Body of pancreas (tissue), 4 donors: Measurements from ENCODE around the gene MAPK8IP3. TPM values are rescaled to one million over a fixed set of nuclear protein-coding genes. Genes with fewer than 3 reads are reported as not detected.

Experiments
- ATAC-seq: fragments of 150-250 bp; one replicate; pipeline ENCODE4 v1.9.1; 2016
- DNase-seq, 4 donors: peaks; one replicate each; pipeline ENCODE4 v3.0.0-alpha.2; 2019
- H3K27ac ChIP-seq, 4 donors: fragments of 200-600 bp; sonication (generic); 1 replicate in 3 of 4; 2 replicates in 1 of 4; pipeline versions ENCODE4 v1.5.1 to v1.6.1; 2016 to 2019; ENCODE audit warnings: mild to moderate bottlenecking in 1 of 4, mixed read lengths in 1 of 4, moderate library complexity in 1 of 4
- H3K27me3 ChIP-seq, 2 donors: fragments of 200-600 bp; sonication (generic); one replicate each; pipeline ENCODE4 v1.6.0; 2016; ENCODE audit warnings: mild to moderate bottlenecking in 1 of 2
- H3K36me3 ChIP-seq, 2 donors: fragments of 200-600 bp; sonication (generic); replicated peaks in 1 of 2; 2 replicates each; pipeline ENCODE4 v1.5.1; 2016; ENCODE audit warnings: low read depth in 2 of 2; ENCODE audit not compliant: insufficient read depth in 1 of 2
- H3K4me1 ChIP-seq: fragments of 200-600 bp; sonication (generic); one replicate; pipeline ENCODE4 v1.6.0; 2016
- H3K4me3 ChIP-seq, 2 donors: fragments of 200-600 bp; sonication (generic); 1 replicate in 1 of 2; 2 replicates in 1 of 2; pipeline ENCODE4 v1.5.1; 2016 to 2019
- H3K9me3 ChIP-seq, 3 donors: fragments of 200-600 bp; sonication (generic); 1 replicate in 2 of 3; 2 replicates in 1 of 3; pipeline ENCODE4 v1.5.1; 2016
- POLR2A ChIP-seq, 3 donors: fragments of 450-650 bp; IDR thresholded peaks; one replicate each; pipeline ENCODE4 v1.6.1; 2016; ENCODE audit warnings: antibody characterized with exemption in 3 of 3, mild to moderate bottlenecking in 2 of 3
- WGBS, 2 donors: methylation state at CpG; one replicate each; pipeline ENCODE4 v1.1.5; 2017; 5-methylcytosine and 5-hydroxymethylcytosine counted together
- intact Hi-C: fragments of 100-400 bp; cut with DNase I; formaldehyde crosslinking; loops from one replicate; pipeline ENCODE4 v1.15.1; 2023
- total RNA-seq, 2 donors: library from RNA; depleted of rRNA; stranded (reverse); fragments of >200 nt; gene quantifications; one replicate each; pipeline ENCODE4 v1.1.0, GENCODE V29; 2016
- TF ChIP-seq, protein P1 (sequence below), 7 experiments: fragments of 450-650 bp in 4 of 7; fragments of 200-600 bp in 3 of 7; sonication (generic) in 3 of 7; IDR thresholded peaks; one replicate each; pipeline ENCODE4 v1.5.1; 2016 to 2019; ENCODE audit warnings: antibody characterized with exemption in 7 of 7

MAPK8IP3 gene
- total RNA-seq, 2 donors from 2014 or later, result 79.9 to 103 TPM

DNA sequence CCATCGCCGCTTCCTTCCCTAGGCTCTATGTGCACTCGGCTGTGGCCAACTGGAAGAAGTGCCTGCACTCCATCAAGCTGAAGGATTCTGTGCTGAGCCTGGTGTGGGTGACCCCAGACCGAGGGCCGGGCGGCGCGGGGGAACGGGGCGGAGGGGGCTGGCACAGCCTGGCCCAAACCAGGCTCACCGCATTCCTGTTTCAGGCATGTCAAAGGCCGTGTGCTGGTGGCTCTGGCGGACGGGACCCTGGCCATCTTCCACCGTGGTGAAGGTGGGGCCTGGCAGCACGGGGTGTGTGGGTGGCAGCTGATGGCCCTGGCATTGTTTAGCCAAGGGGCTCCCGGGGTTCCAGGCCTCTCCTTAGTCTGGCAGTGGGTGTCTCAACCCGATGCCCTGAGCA lies 60.7 kb downstream of the MAPK8IP3 start:
- ATAC-seq, result no peak
- H3K9me3 ChIP-seq, result no peaks in the 10 kb centered on the region
- H3K4me1 ChIP-seq, result peaks cover 20% of the 10 kb centered on the region
- no peak overlapping the region for H3K27ac ChIP-seq
- TF ChIP-seq, protein P1, sequence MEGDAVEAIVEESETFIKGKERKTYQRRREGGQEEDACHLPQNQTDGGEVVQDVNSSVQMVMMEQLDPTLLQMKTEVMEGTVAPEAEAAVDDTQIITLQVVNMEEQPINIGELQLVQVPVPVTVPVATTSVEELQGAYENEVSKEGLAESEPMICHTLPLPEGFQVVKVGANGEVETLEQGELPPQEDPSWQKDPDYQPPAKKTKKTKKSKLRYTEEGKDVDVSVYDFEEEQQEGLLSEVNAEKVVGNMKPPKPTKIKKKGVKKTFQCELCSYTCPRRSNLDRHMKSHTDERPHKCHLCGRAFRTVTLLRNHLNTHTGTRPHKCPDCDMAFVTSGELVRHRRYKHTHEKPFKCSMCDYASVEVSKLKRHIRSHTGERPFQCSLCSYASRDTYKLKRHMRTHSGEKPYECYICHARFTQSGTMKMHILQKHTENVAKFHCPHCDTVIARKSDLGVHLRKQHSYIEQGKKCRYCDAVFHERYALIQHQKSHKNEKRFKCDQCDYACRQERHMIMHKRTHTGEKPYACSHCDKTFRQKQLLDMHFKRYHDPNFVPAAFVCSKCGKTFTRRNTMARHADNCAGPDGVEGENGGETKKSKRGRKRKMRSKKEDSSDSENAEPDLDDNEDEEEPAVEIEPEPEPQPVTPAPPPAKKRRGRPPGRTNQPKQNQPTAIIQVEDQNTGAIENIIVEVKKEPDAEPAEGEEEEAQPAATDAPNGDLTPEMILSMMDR (IDR thresholded peaks at IDR 0.05), result no peak
- TF ChIP-seq POLR2A (IDR thresholded peaks at IDR 0.05), result no peak
- WGBS, 2 donors, result 94% methylated on average over 15 of the region's 18 CpGs; no CpG with 5 or more reads in 1 of the 2 donors
- no peak overlapping the region for H3K4me3 ChIP-seq
- intact Hi-C loops, result no loop called here
- peaks cover 12 to 22% of the 10 kb centered on the region in 2 donors for H3K36me3 ChIP-seq
- no peaks in the 10 kb centered on the region for H3K27me3 ChIP-seq
- no peak for DNase-seq

DNA sequence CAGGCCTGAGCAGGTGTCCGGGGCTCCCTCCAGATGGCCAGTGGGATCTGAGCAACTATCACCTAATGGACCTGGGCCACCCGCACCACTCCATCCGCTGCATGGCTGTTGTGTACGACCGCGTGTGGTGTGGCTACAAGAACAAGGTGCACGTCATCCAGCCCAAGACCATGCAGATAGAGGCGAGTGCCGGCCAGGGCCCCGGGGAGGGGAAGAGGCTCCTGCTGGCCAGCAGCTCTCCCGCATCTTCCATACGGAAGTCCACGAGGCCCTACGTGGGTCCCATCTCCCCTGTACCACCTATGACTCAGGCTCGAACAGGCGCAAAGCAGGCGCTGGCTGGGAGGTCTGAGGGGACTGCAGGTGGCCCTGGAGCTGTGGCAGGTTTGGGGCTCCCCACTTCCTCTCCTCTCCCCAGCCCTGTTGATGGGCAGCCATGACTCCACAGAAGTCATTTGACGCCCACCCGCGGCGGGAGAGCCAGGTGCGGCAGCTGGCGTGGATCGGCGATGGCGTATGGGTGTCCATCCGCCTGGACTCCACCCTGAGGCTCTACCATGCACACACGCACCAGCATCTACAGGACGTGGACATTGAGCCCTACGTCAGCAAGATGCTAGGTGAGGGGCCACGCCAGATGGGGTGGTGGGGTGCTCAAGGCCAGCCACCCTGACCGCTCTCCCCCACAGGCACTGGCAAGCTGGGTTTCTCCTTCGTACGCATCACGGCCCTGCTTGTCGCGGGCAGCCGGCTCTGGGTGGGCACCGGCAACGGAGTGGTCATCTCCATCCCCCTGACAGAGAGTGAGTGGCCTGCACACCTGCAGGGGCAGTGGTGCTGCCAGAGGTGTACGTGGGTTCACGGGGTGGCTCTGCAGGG lies 61.4 kb downstream of the MAPK8IP3 start:
- no peak overlapping the region for H3K4me3 ChIP-seq
- H3K27me3 ChIP-seq, result no peaks in the 10 kb centered on the region
- TF ChIP-seq, protein P1 (IDR thresholded peaks at IDR 0.05), result no peak
- TF ChIP-seq POLR2A (IDR thresholded peaks at IDR 0.05), result no peak
- DNase-seq (no peak), ATAC-seq (no peak)
- H3K27ac ChIP-seq, result no peak overlapping the region
- intact Hi-C loops, result no loop called here
- H3K9me3 ChIP-seq, result no peaks in the 10 kb centered on the region
- H3K36me3 ChIP-seq, result peaks cover 12 to 22% of the 10 kb centered on the region in 2 donors
- 91 to 92% methylated on average over 11 to 34 of the region's 42 CpGs for WGBS, 2 donors
- H3K4me1 ChIP-seq, result peaks cover 27% of the 10 kb centered on the region

DNA sequence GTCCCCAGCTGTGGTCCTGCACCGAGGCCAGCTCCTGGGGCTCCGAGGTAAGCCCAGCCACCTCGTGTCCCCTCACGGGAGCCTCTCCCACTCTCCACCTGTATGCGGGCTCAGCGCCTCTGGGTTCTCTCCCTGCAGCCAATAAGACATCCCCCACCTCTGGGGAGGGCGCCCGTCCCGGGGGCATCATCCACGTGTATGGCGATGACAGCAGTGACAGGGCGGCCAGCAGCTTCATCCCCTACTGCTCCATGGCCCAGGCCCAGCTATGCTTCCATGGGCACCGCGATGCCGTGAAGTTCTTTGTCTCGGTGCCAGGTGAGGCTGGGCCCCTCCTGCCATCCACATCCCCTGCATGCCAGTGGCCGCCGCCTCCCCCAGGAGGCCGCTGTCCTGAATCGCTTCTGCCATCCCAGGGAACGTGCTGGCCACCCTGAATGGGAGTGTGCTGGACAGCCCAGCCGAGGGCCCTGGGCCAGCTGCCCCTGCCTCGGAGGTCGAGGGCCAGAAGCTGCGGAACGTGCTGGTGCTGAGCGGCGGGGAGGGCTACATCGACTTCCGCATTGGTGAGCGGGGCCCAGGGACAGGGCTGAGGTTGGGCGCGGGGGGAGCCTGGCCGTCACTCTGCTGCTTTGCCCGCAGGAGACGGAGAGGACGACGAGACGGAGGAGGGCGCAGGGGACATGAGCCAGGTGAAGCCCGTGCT lies 62.2 kb downstream of the MAPK8IP3 start:
- no peaks in the 10 kb centered on the region for H3K9me3 ChIP-seq
- no peak overlapping the region for H3K27ac ChIP-seq
- DNase-seq, result no peak
- peaks cover 29% of the 10 kb centered on the region for H3K4me1 ChIP-seq
- WGBS, 2 donors, result 90 to 93% methylated on average over 22 to 40 of the region's 41 CpGs
- no peak for ATAC-seq
- intact Hi-C loops, result no loop called here
- no peak overlapping the region for H3K4me3 ChIP-seq
- peaks cover 9 to 22% of the 10 kb centered on the region in 2 donors for H3K36me3 ChIP-seq
- no peaks in the 10 kb centered on the region for H3K27me3 ChIP-seq
- TF ChIP-seq POLR2A (IDR thresholded peaks at IDR 0.05), result no peak
- TF ChIP-seq, protein P1 (IDR thresholded peaks at IDR 0.05), result no peak

DNA sequence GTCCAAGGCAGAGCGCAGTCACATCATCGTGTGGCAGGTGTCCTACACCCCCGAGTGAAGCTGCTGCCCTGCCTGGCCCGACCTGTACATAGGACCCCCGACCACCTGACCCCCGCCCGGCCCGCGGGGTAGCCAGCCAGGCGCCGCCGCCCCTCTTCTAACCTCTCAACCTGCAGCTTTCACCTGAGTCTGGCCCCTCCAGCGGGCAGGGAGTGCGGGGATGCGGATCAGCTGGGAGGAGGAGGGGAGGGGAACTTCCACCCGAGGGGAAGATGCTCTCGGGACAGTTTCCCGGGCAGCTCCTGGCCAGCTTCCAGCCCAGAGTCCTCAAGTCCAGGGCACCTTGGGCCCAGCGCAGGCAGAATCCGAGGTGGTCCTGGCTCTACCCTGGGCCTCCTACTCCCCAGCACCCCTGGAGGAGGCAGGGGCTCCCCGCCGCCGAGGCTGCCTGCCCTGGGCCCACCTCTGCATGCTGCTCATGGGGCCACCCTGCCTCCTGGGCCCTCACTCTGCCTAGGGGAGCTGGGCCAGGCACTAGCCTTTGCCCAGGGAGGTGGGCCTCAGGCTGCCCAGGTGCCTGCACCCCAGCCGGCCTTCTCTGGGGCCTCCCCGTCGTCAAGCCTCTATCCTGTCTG lies 62.9 kb downstream of the MAPK8IP3 start:
- peak in 1 of 4 donors; percentile 28 for DNase-seq
- Histone ChIP-seq H3K36me3 (peaks cover 9 to 22% of the 10 kb centered on the region in 2 donors), H3K27me3 (no peaks in the 10 kb centered on the region), H3K27ac (peak overlapping the region in 1 of 4 donors; percentile 12), H3K9me3 (no peaks in the 10 kb centered on the region), H3K4me3 (no peak overlapping the region), H3K4me1 (peaks cover 33% of the 10 kb centered on the region)
- intact Hi-C loops, result no loop called here
- no peak for TF ChIP-seq POLR2A (IDR thresholded peaks at IDR 0.05)
- TF ChIP-seq, protein P1 (IDR thresholded peaks at IDR 0.05), result no peak
- no peak for ATAC-seq
- WGBS, 2 donors, result 88% methylated on average over 26 of the region's 26 CpGs; no CpG with 5 or more reads in 1 of the 2 donors
